SK-N-SH (cell line): ENCODE measurements around the gene ARRDC2. TPM values are rescaled to one million over a fixed set of nuclear protein-coding genes. Genes with fewer than 3 reads are reported as not detected.

Experiments used
- CTCF ChIA-PET: fragments of 300-600, 350-600 bp; formaldehyde crosslinking; extraction: SDS; loops from one replicate; lab custom pipeline; 2021; lab: Yijun Ruan, JAX
- POLR2A ChIA-PET: fragments of 350-600 bp; sonication (Branson Sonifier 250); formaldehyde crosslinking; extraction: SDS; loops from one replicate; lab custom pipeline; 2020; ENCODE audit warnings: antibody characterized with exemption, inconsistent platforms; lab: Yijun Ruan, JAX
- DNase-seq: peaks from one replicate; pipeline ENCODE4 v3.0.0; 2012
- H2AFZ ChIP-seq: fragments of 200-600 bp; sonication (generic); 2 replicates; pipeline ENCODE4 v1.8.1; 2016; ENCODE audit warnings: antibody characterized with exemption, mild to moderate bottlenecking, low read depth
- H3F3A ChIP-seq: fragments of 200-600 bp; sonication (generic); replicated peaks from 2 replicates; pipeline ENCODE3; 2016; ENCODE audit warnings: antibody characterized with exemption, mild to moderate bottlenecking; ENCODE audit not compliant: insufficient read depth
- H3K27ac ChIP-seq, 2 experiments: fragments of 200-500 bp in 1 of 2; fragments of 200-600 bp in 1 of 2; sonication (Bioruptor generic) in 1 of 2; sonication (generic), shearing (Covaris generic) in 1 of 2; 2 replicates each; pipeline versions ENCODE4 v1.5.1 to v1.6.1; 2014 to 2016; ENCODE audit warnings: low read depth in 2 of 2, inconsistent platforms in 1 of 2, low read length in 1 of 2, mild to moderate bottlenecking in 1 of 2, mixed read lengths in 1 of 2
- H3K27me3 ChIP-seq: fragments of 200-600 bp; sonication (generic), shearing (Covaris generic); 2 replicates; pipeline ENCODE4 v1.6.1; 2016; ENCODE audit warnings: mixed run types; ENCODE audit not compliant: insufficient read depth
- H3K36me3 ChIP-seq, 2 experiments: fragments of 200-500 bp in 1 of 2; fragments of 200-600 bp in 1 of 2; sonication (Bioruptor generic) in 1 of 2; sonication (generic) in 1 of 2; replicated peaks in 1 of 2; 2 replicates each; pipeline versions ENCODE3 to v1.5.1; 2014 to 2016; ENCODE audit warnings: low read length in 1 of 2, mild to moderate bottlenecking in 1 of 2; ENCODE audit not compliant: insufficient read depth in 2 of 2, control insufficient read depth in 1 of 2
- H3K4me1 ChIP-seq, 2 experiments: fragments of 200-500 bp in 1 of 2; fragments of 200-600 bp in 1 of 2; sonication (Bioruptor generic) in 1 of 2; sonication (generic), shearing (Covaris generic) in 1 of 2; 2 replicates each; pipeline versions ENCODE4 v1.5.1 to v1.6.1; 2014 to 2016; ENCODE audit warnings: low read depth in 1 of 2, low read length in 1 of 2, mixed run types in 1 of 2; ENCODE audit not compliant: insufficient read depth in 2 of 2, control insufficient read depth in 1 of 2
- H3K4me2 ChIP-seq: fragments of 200-600 bp; sonication (generic), shearing (Covaris generic); 2 replicates; pipeline ENCODE4 v1.6.1; 2017; ENCODE audit warnings: mixed run types
- H3K4me3 ChIP-seq, 2 experiments: fragments of 200-500 bp in 1 of 2; fragments of 200-600 bp in 1 of 2; sonication (Bioruptor generic) in 1 of 2; sonication (generic), shearing (Covaris generic) in 1 of 2; 2 replicates each; pipeline versions ENCODE4 v1.5.1 to v1.8.1; 2014 to 2016; ENCODE audit warnings: low read depth in 2 of 2, inconsistent platforms in 1 of 2, low read length in 1 of 2, mild to moderate bottlenecking in 1 of 2, mixed read lengths in 1 of 2, moderate library complexity in 1 of 2
- H3K79me2 ChIP-seq: fragments of 200-600 bp; sonication (generic); 2 replicates; pipeline ENCODE4 v1.8.1; 2017; ENCODE audit warnings: mild to moderate bottlenecking; ENCODE audit not compliant: insufficient read depth
- H3K9ac ChIP-seq: fragments of 200-600 bp; sonication (generic); 2 replicates; pipeline ENCODE4 v1.6.1; 2017; ENCODE audit warnings: mixed run types
- H3K9me2 ChIP-seq: fragments of 200-600 bp; sonication (generic); 2 replicates; pipeline ENCODE4 v1.6.1; 2017; ENCODE audit warnings: mixed run types
- H3K9me3 ChIP-seq: fragments of 200-600 bp; sonication (generic); 2 replicates; pipeline ENCODE4 v1.6.1; 2017; ENCODE audit warnings: mixed run types, mild to moderate bottlenecking, moderate library complexity
- H4K20me1 ChIP-seq: fragments of 200-600 bp; sonication (generic); 2 replicates; pipeline ENCODE4 v1.6.1; 2017; ENCODE audit warnings: mild to moderate bottlenecking, mixed run types; ENCODE audit not compliant: insufficient read depth
- CHD2 ChIP-seq: fragments of 150-350 bp; IDR thresholded peaks from 2 replicates; pipeline ENCODE4 v1.6.1; 2018; ENCODE audit warnings: low read length; ENCODE audit not compliant: partially characterized antibody
- ELF1 ChIP-seq: IDR thresholded peaks from 2 replicates; pipeline ENCODE4 v1.4.0; 2012
- EZH2phosphoT487 ChIP-seq: fragments of 200-600 bp; sonication (generic); IDR thresholded peaks from 2 replicates; pipeline ENCODE4 v1.6.1; 2017; ENCODE audit warnings: low read depth, mixed run types, mild to moderate bottlenecking, antibody characterized with exemption, moderate library complexity, borderline replicate concordance
- MXI1 ChIP-seq: IDR thresholded peaks from 2 replicates; pipeline ENCODE4 v1.6.1; 2012; ENCODE audit warnings: mild to moderate bottlenecking, low read depth, low read length, improper control_type of control experiment
- NRF1 ChIP-seq: IDR thresholded peaks from 2 replicates; pipeline ENCODE4 v1.6.1; 2012; ENCODE audit warnings: low read depth, mild to moderate bottlenecking, low read length
- RAD21 ChIP-seq: IDR thresholded peaks from 2 replicates; pipeline ENCODE4 v1.6.1; 2012; ENCODE audit warnings: mild to moderate bottlenecking, low read length
- RCOR1 ChIP-seq: fragments of 150-350 bp; IDR thresholded peaks from 2 replicates; pipeline ENCODE4 v1.6.1; 2017; ENCODE audit warnings: antibody characterized with exemption, low read length
- RXRA ChIP-seq: IDR thresholded peaks from 2 replicates; pipeline ENCODE4 v1.4.0; 2012; ENCODE audit warnings: low read depth, mild to moderate bottlenecking, borderline replicate concordance
- SIN3A ChIP-seq: IDR thresholded peaks from 2 replicates; pipeline ENCODE4 v1.6.1; 2012; ENCODE audit warnings: low read depth, mild to moderate bottlenecking, low read length, moderate library complexity, borderline replicate concordance
- TCF12 ChIP-seq: IDR thresholded peaks from 2 replicates; pipeline ENCODE4 v1.4.0; 2012
- YY1 ChIP-seq: IDR thresholded peaks from 2 replicates; pipeline ENCODE4 v1.4.0; 2012; ENCODE audit warnings: low read depth, mild to moderate bottlenecking
- WGBS: methylation state at CpG from one replicate; pipeline ENCODE4 v1.1.6; 2017; ENCODE audit warnings: low lambda C conversion rate; 5-methylcytosine and 5-hydroxymethylcytosine counted together
- polyA plus RNA-seq, 3 experiments: library from polyadenylated mRNA; depleted of rRNA; stranded (reverse); fragments of >200 nt; gene quantifications; 2 replicates each; pipeline ENCODE4 v1.2.3, GENCODE V29; 2012
- TF ChIP-seq, protein P1 (sequence below): fragments of 200-600 bp; sonication (generic); IDR thresholded peaks from 2 replicates; pipeline ENCODE4 v1.6.1; 2017; ENCODE audit warnings: antibody characterized with exemption, mild to moderate bottlenecking, moderate library complexity
- TF ChIP-seq, protein P2 (sequence below): IDR thresholded peaks from 2 replicates; pipeline ENCODE4 v1.6.1; 2012; ENCODE audit warnings: mild to moderate bottlenecking, low read depth, low read length, moderate library complexity
- TF ChIP-seq, protein P3 (sequence below): fragments of 150-350 bp; IDR thresholded peaks from 2 replicates; pipeline ENCODE4 v1.6.1; 2017; ENCODE audit warnings: antibody characterized with exemption, low read length, low read depth, borderline replicate concordance
- TF ChIP-seq, protein P4 (sequence below): IDR thresholded peaks from 2 replicates; pipeline ENCODE4 v1.4.0; 2012; ENCODE audit warnings: low read depth, borderline replicate concordance
- TF ChIP-seq, protein P5 (sequence below): IDR thresholded peaks from 2 replicates; pipeline ENCODE4 v1.4.0; 2012; ENCODE audit warnings: low read depth, borderline replicate concordance

The ARRDC2 gene
- polyA plus RNA-seq, 1 of the 3 experiments (the other 2 are of a cell fraction), result 5.5 TPM

DNA sequence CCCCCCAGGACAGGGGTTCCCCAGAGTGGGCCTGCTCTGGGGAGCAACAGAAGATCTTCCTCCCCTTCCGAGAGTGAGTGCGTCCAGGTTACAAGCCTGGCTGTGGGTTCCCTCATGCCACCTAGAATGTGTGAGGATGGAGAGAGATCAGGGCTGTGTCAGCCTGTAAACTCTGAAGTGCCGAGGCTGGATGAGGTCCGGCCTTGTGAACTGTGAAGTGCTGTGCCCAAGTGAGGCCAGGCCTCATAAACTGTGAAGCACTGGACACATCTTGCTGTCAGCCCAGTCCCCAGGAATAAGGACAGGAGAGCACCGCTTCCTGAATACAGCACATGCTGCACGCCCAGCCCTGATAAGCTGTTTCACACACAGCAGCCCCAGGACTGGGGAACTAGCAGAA is 33.4 kb upstream of the ARRDC2 start:
- Histone ChIP-seq H3K9ac (no peak overlapping the region), H3K27ac (no peak overlapping the region), H4K20me1 (no peaks in the 10 kb centered on the region), H3K9me2 (no peaks in the 10 kb centered on the region), H3K4me2 (no peak overlapping the region), H3K4me1 (no peaks in the 10 kb centered on the region), H3K9me3 (no peaks in the 10 kb centered on the region), H3K36me3 (no peaks in the 10 kb centered on the region), H3K79me2 (no peaks in the 10 kb centered on the region), H3K27me3 (no peaks in the 10 kb centered on the region), H3K4me3 (no peak overlapping the region), H3F3A (peaks cover 3% of the 10 kb centered on the region), H2AFZ (no peak overlapping the region)
- no peak for TF ChIP-seq MXI1
- TF ChIP-seq NRF1, result no peak
- TF ChIP-seq, protein P1, sequence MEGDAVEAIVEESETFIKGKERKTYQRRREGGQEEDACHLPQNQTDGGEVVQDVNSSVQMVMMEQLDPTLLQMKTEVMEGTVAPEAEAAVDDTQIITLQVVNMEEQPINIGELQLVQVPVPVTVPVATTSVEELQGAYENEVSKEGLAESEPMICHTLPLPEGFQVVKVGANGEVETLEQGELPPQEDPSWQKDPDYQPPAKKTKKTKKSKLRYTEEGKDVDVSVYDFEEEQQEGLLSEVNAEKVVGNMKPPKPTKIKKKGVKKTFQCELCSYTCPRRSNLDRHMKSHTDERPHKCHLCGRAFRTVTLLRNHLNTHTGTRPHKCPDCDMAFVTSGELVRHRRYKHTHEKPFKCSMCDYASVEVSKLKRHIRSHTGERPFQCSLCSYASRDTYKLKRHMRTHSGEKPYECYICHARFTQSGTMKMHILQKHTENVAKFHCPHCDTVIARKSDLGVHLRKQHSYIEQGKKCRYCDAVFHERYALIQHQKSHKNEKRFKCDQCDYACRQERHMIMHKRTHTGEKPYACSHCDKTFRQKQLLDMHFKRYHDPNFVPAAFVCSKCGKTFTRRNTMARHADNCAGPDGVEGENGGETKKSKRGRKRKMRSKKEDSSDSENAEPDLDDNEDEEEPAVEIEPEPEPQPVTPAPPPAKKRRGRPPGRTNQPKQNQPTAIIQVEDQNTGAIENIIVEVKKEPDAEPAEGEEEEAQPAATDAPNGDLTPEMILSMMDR, result no peak
- TF ChIP-seq RXRA, result no peak
- no peak for TF ChIP-seq ELF1
- TF ChIP-seq, protein P2, sequence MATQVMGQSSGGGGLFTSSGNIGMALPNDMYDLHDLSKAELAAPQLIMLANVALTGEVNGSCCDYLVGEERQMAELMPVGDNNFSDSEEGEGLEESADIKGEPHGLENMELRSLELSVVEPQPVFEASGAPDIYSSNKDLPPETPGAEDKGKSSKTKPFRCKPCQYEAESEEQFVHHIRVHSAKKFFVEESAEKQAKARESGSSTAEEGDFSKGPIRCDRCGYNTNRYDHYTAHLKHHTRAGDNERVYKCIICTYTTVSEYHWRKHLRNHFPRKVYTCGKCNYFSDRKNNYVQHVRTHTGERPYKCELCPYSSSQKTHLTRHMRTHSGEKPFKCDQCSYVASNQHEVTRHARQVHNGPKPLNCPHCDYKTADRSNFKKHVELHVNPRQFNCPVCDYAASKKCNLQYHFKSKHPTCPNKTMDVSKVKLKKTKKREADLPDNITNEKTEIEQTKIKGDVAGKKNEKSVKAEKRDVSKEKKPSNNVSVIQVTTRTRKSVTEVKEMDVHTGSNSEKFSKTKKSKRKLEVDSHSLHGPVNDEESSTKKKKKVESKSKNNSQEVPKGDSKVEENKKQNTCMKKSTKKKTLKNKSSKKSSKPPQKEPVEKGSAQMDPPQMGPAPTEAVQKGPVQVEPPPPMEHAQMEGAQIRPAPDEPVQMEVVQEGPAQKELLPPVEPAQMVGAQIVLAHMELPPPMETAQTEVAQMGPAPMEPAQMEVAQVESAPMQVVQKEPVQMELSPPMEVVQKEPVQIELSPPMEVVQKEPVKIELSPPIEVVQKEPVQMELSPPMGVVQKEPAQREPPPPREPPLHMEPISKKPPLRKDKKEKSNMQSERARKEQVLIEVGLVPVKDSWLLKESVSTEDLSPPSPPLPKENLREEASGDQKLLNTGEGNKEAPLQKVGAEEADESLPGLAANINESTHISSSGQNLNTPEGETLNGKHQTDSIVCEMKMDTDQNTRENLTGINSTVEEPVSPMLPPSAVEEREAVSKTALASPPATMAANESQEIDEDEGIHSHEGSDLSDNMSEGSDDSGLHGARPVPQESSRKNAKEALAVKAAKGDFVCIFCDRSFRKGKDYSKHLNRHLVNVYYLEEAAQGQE, result no peak
- TF ChIP-seq, protein P3, sequence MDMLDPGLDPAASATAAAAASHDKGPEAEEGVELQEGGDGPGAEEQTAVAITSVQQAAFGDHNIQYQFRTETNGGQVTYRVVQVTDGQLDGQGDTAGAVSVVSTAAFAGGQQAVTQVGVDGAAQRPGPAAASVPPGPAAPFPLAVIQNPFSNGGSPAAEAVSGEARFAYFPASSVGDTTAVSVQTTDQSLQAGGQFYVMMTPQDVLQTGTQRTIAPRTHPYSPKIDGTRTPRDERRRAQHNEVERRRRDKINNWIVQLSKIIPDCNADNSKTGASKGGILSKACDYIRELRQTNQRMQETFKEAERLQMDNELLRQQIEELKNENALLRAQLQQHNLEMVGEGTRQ, result no peak
- TF ChIP-seq EZH2phosphoT487, result no peak
- TF ChIP-seq YY1, result no peak
- TF ChIP-seq TCF12, result no peak
- no peak for TF ChIP-seq CHD2
- TF ChIP-seq, protein P4, sequence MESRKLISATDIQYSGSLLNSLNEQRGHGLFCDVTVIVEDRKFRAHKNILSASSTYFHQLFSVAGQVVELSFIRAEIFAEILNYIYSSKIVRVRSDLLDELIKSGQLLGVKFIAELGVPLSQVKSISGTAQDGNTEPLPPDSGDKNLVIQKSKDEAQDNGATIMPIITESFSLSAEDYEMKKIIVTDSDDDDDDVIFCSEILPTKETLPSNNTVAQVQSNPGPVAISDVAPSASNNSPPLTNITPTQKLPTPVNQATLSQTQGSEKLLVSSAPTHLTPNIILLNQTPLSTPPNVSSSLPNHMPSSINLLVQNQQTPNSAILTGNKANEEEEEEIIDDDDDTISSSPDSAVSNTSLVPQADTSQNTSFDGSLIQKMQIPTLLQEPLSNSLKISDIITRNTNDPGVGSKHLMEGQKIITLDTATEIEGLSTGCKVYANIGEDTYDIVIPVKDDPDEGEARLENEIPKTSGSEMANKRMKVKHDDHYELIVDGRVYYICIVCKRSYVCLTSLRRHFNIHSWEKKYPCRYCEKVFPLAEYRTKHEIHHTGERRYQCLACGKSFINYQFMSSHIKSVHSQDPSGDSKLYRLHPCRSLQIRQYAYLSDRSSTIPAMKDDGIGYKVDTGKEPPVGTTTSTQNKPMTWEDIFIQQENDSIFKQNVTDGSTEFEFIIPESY, result no peak
- TF ChIP-seq, protein P5, sequence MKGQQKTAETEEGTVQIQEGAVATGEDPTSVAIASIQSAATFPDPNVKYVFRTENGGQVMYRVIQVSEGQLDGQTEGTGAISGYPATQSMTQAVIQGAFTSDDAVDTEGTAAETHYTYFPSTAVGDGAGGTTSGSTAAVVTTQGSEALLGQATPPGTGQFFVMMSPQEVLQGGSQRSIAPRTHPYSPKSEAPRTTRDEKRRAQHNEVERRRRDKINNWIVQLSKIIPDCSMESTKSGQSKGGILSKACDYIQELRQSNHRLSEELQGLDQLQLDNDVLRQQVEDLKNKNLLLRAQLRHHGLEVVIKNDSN, result no peak
- TF ChIP-seq RCOR1, result no peak
- TF ChIP-seq RAD21, result no peak
- no peak for TF ChIP-seq SIN3A
- ChIA-PET POLR2A (no interaction called here), CTCF (interaction anchor here (2.8 to 3.3 kb wide), 2 partner anchors 22 to 36 kb away, joined by 9 to 12 read pairs; no protein-coding TSS in a partner anchor)
- WGBS, result 98% methylated on average over 5 of the region's 6 CpGs
- no peak for DNase-seq
